HG03354 (cell line): ENCODE measurements around the gene SPIRE1.

Experiments used
- ATAC-seq: cut with Tn5 transposase; IDR thresholded peaks from one replicate; pipeline ENCODE4 v1.9.1; 2021; ENCODE audit warnings: mild to moderate bottlenecking; ENCODE audit not compliant: unreplicated experiment, poor library complexity, severe bottlenecking

The SPIRE1 gene

GRCh38 chr18:12657684-12658425 is at the start of gene SPIRE1:
SPIRE1 (minus strand) TSS chr18:12658107; CDS start chr18:12657866, 241 bp downstream.
- ATAC-seq, result peak; percentile 67

- ATAC-seq, result no peak
Observed at GRCh38 chr18:12703664-12704063, 45.8 kb upstream of the SPIRE1 start.

- peak; percentile 45 for ATAC-seq
Observed at GRCh38 chr18:12703096-12703567, 45.2 kb upstream of the SPIRE1 start.

GRCh38 chr18:12702221-12703095 is 44.6 kb upstream of the SPIRE1 start, which contains the start of the genes CEP76 and PSMG2:
CEP76 (minus strand) TSS chr18:12702723; CDS start chr18:12702548, 175 bp downstream.
PSMG2 (plus strand) TSS chr18:12703042; CDS start chr18:12703108, 66 bp downstream.
- peak; percentile 82 for ATAC-seq

- ATAC-seq, result no peak
Observed at GRCh38 chr18:12701161-12701560, 43.3 kb upstream of the SPIRE1 start.

GRCh38 chr18:12699747-12700146 is 41.8 kb upstream of the SPIRE1 start:
- no peak for ATAC-seq

GRCh38 chr18:12694032-12694431 is 36.1 kb upstream of the SPIRE1 start:
- no peak for ATAC-seq

- no peak for ATAC-seq
Observed at GRCh38 chr18:12692206-12692605, 34.3 kb upstream of the SPIRE1 start.

DNA sequence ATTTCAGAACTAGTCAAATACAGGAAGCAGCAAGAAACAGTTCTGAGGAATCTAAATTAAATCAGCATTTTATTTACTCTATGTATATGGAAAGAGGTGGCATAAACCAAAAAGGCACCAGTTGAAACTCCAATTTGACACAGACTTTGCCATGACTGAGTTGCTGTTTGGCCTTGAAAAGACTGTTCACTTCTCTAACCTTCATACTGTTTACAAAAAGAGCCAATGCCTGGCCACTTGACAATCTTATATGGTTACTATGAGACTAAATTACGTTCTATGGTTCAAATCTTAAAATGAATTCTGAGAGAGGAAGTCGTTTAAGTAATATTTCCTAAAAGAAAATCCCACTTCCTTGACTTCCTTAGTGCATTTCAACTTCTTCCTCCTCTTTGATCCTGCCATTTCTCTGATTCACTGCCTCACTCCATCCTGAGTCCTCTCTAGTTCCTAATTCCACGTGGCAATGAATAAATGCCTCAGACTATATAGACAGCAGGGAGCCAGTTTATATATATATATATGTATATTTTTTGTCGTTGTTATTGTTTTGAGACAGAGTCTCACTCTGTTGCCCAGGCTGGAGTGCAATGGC is 31.4 kb upstream of the SPIRE1 start:
- ATAC-seq, result no peak

- ATAC-seq, result no peak
Observed at GRCh38 chr18:12686100-12686499, 28.2 kb upstream of the SPIRE1 start.

- no peak for ATAC-seq
Observed at GRCh38 chr18:12679183-12679786, 21.4 kb upstream of the SPIRE1 start.

GRCh38 chr18:12668041-12668440 is 10.1 kb upstream of the SPIRE1 start:
- no peak for ATAC-seq

- ATAC-seq, result no peak
Observed at GRCh38 chr18:12659904-12660605, 2.1 kb upstream of the SPIRE1 start.

DNA sequence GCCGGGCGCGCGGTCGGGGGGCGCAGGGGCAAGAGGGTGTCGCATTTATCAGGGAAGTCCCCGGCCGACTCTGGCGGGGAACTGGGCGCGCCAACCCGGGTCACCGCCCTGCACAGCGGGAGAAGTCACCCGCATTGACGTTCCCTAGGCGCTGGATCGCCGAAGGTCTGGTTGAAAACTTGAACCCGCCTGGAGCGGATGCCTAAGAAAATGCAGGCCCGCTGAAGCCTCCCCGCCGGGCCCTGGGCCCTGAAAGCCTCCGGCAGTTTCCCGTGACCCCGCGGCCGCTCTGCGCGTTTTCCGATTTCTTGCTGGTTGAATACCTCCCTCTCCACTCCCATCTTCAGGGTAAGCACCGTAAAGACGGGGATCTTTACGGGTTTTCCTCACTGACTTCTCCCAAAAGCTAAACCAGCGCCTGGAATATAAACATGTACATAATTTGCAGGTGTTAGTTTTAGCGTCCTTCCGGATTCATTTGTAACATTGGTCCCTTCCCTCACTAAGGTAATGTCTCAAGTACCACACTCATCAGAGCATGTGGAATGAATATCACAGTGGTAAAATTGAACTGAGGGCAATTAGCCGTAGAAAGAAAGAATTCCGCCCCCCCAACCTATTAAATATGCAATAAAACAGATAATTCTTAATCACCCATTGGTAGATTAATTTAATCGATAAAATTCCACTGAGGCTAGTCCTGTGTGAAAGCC is 675 bp upstream of the SPIRE1 start:
- ATAC-seq, result no peak

DNA sequence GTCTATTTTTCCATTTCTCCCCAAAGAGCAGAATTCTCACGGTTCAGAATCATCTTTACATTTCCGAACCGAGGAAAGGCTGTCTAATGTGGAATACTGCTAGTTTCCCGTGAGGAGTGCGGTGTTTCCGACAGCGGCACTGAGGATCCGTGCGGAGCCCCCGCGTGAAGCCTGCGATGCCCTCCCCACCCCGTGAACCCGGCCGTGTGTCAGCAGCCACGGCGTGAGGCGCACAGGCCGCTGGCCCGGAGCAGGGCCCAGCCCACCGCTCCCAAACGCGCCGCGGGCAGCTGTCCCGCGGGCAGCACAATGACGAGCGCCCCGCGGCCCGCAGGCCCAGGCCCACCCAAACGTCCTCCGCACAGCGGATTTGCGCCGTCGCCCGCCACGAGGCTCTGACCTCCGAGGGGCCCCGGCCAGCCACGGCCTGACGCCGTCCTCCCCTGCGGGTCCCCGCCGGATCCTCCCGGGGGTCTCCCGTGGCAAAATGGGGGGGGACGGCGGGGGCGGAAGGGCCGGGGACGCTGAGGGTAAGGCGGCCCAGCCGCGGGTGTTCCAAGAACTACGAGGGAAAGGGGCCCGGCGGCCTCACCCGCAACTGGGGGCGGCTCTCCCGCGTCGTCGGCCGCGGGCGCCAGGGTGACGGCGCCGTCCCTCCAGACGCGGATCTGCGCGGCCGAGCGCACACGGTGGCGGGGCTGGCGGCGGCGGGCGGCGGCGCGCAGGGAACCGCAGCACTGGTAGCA is 796 bp downstream of the SPIRE1 start:
- peak; percentile 52 for ATAC-seq

DNA sequence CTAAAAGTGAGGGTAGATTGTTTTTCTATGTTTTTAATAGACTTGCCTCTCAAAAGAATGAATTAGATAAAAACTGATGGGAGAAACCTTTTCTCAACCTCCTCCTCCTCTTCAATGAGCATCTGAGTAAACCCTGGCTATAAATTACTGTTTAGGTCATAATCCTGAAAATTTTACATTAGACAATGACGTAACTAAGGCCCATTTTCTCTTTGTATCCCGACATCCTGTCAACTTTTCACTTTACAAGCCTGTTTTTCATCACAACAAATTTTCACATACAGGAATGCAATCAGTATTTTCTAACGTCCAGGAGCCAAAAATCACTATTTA is 1.3 kb downstream of the SPIRE1 start:
- ATAC-seq, result no peak

DNA sequence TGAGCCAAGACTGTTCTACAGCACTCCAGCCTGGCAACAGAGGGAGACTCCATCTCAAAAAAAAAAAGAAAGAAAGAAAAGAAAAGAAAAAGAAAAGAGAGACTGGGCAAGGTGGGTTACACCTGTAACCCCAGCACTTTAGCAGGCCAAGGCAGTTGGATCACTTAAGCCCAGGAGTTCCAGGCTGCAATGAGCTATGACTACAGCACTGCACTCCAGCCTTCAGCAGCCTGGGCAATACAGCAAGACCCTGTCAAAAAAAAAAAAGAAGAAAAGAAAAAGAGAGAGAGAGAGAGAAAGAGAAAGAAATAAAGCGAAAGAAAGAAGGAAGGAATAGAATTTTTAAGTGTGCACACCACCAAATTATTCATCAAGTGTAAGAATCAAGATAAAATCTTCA is 2.9 kb downstream of the SPIRE1 start:
- no peak for ATAC-seq

DNA sequence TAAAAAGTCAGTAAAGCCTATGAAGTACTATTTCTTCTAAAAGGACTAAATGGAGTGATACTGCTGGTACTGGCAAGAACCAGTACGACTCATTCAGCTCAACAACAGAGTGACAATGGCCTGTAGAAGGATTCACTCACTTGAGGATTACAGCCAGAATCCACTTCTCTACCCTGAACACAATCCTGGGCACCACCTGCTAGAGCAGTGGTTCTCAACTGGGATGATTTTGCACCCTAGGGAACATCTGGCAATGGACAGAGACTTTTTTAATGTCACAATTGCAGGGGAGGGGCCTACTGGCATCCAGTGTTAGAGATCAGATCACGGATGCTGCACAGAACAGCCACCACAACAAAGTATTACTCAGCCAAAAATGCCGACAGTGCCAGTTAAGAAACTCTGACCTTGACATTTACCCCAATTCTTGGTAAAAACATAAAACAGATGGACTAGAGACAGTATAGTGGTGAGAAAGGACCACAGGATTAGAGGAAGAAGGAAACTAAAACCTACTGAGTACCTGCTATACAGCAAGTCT is 5.0 kb downstream of the SPIRE1 start:
- ATAC-seq, result no peak
